Measurements from ENCODE around the gene RPS8. TPM values are rescaled to one million over a fixed set of nuclear protein-coding genes. Genes with fewer than 3 reads are reported as not detected.

Gene RPS8
- total RNA-seq, 2 experiments from 2014 or later: 3,394 to 3,436 TPM

DNA sequence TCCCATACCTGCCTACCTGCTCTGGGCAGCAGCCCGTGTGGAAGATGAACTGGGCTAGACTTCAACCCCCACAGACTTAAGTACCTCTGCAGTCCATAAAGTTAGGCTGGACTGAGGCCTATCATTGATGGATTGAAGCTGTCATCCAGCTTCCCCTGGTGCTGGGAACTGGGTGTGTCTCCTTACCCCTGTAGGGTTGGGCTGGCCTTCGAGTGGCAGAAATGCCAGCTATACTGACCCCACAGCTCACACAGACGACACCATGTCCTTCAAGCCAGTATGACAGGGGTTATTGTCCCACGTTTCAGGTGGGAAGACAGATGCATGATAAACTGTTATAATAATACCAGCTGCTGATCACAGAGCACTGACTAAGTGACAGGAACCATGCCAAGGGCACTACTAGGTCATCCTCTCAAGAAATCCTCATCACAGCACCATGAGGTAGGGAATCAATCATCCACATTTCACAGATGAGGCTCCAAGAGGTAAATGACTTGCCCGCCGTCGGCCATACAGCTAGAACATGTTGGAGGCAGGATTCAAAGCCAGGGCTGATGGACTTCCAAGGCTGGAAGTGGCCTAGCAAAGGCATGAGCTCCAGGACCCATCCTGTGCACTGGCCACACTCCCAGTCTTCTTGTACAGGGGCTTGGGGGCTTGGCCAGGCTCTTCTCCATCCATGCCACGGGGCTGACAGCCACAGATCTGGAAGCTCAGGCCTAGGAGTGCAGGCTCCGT lies 12.9 kb downstream of the RPS8 start, which contains the start of gene BEST4:
Gene BEST4, minus strand, starts transcription at position 51 of the 741 bp plus-strand sequence. CDS start 465 bp downstream, outside the sequence.
- Mint-ChIP-seq H3K4me1 (ENCODE audit: low read depth) (peaks cover 29% of the 10 kb centered on the region), H3K27ac (peak within 1 kb of the TSS; percentile 33), H3K36me3 (ENCODE audit: low read depth) (no peaks in the 10 kb centered on the region), H3K4me3 (no peak within 1 kb of the TSS), H3K9me3 (no peaks in the 10 kb centered on the region), H3K27me3 (no peaks in the 10 kb centered on the region)
- DNase-seq (no peak), ATAC-seq (ENCODE audit: poor library complexity) (no peak)
- Histone ChIP-seq H3K4me3 (ENCODE audit: low read length) (no peak within 1 kb of the TSS), H3K27me3 (ENCODE audit: control insufficient read depth in 1 of 2, insufficient read depth in 2 of 2, low read length in 2 of 2) (no peaks in the 10 kb centered on the region), H3K27ac (ENCODE audit: low read depth in 1 of 2, low read length in 2 of 2) (no peak within 1 kb of the TSS), H3K4me1 (ENCODE audit: insufficient read depth, low read length) (peaks cover 34% of the 10 kb centered on the region), H3K36me3 (ENCODE audit: insufficient read depth, low read length) (no peaks in the 10 kb centered on the region), H3K9me3 (ENCODE audit: control insufficient read depth in 1 of 2, insufficient read depth in 1 of 2, low read length in 2 of 2) (no peaks in the 10 kb centered on the region)
- POLR2A ChIA-PET: interaction anchor here (0.8 to 5.6 kb wide), 8 partner anchors 12 to 223 kb away, joined by 3 to 61 read pairs (median 6); partner anchors contain the start of genes HECTD3, PLK3 and RPS8
- CTCF ChIA-PET: interaction anchor here (0.9 to 1.7 kb wide), 3 partner anchors 12 to 59 kb away, joined by 3 to 5 read pairs (median 3); partner anchors contain the start of genes PLK3 and RNU5D-1
- TF ChIP-seq, protein P1, sequence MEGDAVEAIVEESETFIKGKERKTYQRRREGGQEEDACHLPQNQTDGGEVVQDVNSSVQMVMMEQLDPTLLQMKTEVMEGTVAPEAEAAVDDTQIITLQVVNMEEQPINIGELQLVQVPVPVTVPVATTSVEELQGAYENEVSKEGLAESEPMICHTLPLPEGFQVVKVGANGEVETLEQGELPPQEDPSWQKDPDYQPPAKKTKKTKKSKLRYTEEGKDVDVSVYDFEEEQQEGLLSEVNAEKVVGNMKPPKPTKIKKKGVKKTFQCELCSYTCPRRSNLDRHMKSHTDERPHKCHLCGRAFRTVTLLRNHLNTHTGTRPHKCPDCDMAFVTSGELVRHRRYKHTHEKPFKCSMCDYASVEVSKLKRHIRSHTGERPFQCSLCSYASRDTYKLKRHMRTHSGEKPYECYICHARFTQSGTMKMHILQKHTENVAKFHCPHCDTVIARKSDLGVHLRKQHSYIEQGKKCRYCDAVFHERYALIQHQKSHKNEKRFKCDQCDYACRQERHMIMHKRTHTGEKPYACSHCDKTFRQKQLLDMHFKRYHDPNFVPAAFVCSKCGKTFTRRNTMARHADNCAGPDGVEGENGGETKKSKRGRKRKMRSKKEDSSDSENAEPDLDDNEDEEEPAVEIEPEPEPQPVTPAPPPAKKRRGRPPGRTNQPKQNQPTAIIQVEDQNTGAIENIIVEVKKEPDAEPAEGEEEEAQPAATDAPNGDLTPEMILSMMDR (IDR thresholded peaks at IDR 0.05): no peak
- intact Hi-C loops (cut with DNase I, micrococcal nuclease): loop anchor here in 1 of 2 experiments (5.0 kb wide), 3 partner anchors 34 to 514 kb away; no protein-coding TSS in a partner anchor

DNA sequence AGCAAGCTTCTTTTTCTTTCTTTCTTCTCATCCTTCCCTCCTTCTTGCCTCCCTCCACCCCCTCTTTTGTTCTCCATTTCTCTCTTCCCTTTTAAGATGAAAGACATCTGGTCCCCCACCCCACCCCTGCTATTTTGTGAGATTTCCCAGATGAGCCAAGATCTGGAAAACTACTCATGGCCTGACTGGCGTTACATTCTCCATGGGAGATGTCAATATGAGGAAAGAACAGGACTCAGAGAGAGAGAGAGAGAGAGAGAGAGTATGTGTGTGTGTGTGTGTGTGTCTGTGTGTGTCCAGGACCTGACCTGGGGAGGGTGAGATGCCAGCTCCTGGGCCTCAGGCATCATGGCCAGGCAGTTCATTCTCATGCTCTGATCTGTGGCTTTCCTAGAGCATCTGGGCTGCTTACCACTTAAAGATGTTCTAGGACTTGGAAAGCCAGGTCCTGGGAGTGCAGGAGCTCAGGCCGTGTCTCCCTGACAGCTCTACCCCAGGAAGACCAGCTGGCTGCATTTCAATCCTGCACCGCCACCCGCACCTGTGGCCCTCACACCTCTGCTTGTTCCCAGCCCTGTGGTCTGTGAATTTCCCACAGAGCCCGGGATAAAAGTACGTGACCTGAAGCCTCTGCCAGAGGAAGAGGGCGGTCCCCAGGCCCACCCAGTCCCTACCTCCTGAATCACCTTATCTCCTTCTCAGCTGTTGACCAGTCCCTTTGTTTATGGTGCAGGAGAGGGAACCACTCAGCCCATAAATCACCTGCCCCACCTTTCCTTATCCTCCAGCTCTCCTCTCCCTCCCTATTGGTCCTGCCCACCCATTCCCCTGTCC lies 15.8 kb downstream of the RPS8 start:
- TF ChIP-seq, protein P1 (IDR thresholded peaks at IDR 0.05): no peak
- Histone ChIP-seq H3K4me3 (ENCODE audit: low read length) (no peak overlapping the region), H3K36me3 (ENCODE audit: insufficient read depth, low read length) (no peaks in the 10 kb centered on the region), H3K4me1 (ENCODE audit: insufficient read depth, low read length) (peaks cover 7% of the 10 kb centered on the region), H3K27ac (ENCODE audit: low read depth in 1 of 2, low read length in 2 of 2) (no peak overlapping the region), H3K27me3 (ENCODE audit: control insufficient read depth in 1 of 2, insufficient read depth in 2 of 2, low read length in 2 of 2) (no peaks in the 10 kb centered on the region), H3K9me3 (ENCODE audit: control insufficient read depth in 1 of 2, insufficient read depth in 1 of 2, low read length in 2 of 2) (no peaks in the 10 kb centered on the region)
- Mint-ChIP-seq H3K27ac (no peak overlapping the region), H3K27me3 (no peaks in the 10 kb centered on the region), H3K4me1 (ENCODE audit: low read depth) (peaks cover 9% of the 10 kb centered on the region), H3K9me3 (no peaks in the 10 kb centered on the region), H3K36me3 (ENCODE audit: low read depth) (no peaks in the 10 kb centered on the region), H3K4me3 (no peak overlapping the region)
- CTCF ChIA-PET: interaction anchor here (2.1 kb wide), 1 partner anchor 60 kb away, joined by 11 read pairs; the partner anchor contains the start of gene RNU5D-1
- no peak for DNase-seq
- intact Hi-C loops (cut with DNase I, micrococcal nuclease): loop anchor here in 1 of 2 experiments (10.0 kb wide), 2 partner anchors 94 to 414 kb away; partner anchors contain the start of gene ZSWIM5
- POLR2A ChIA-PET: interaction anchor here (0.7 to 4.1 kb wide), 5 partner anchors 9 to 32 kb away, joined by 3 to 16 read pairs (median 7); partner anchors contain the start of genes BTBD19 and PLK3
- no peak for ATAC-seq (ENCODE audit: poor library complexity)

Measured in CD4-positive, alpha-beta T cell (primary cell).